ENCODE data around the gene FGD1. TPM values are rescaled to one million over a fixed set of nuclear protein-coding genes. Genes with fewer than 3 reads are reported as not detected.

Gene FGD1
- total and polyA plus RNA-seq, 2 of the 13 experiments (the other 11 are each of a cell fraction or from before 2014, with no cell fraction given) = 0.36 to 0.62 TPM

- TF ChIP-seq RNF219 (CRISPR knock-in tag; IDR thresholded peaks at IDR 0.05) (no peak), ZNF501 (CRISPR knock-in tag; IDR thresholded peaks at IDR 0.05) (peak; percentile 64), MLLT10 (CRISPR knock-in tag; IDR thresholded peaks at IDR 0.05) (no peak), FOXK2 (IDR thresholded peaks at IDR 0.05) (no peak), MXD1 (CRISPR knock-in tag; IDR thresholded peaks at IDR 0.05) (peak; percentile 38; the same call in 1 of the 2 replicates), EP300 (IDR thresholded peaks at IDR 0.05; ENCODE audit: low read depth in 2 of 2, low read length in 2 of 2) (no peak), EP300 (CRISPR knock-in tag; IDR thresholded peaks at IDR 0.05; ENCODE audit: borderline replicate concordance) (no peak), RERE (CRISPR knock-in tag; IDR thresholded peaks at IDR 0.05; ENCODE audit: low read depth) (no peak), JUND (CRISPR knock-in tag; IDR thresholded peaks at IDR 0.05) (no peak), ZNF687 (CRISPR knock-in tag; IDR thresholded peaks at IDR 0.05) (peak; percentile 64), NFRKB (IDR thresholded peaks at IDR 0.05) (no peak)
Observed at GRCh38 chrX:54439960-54440871, 55.8 kb downstream of the FGD1 start, which contains the start of gene TSR2 (continued).

Data from HepG2 (cell line).